Measurements from ENCODE around the gene MBTPS1.

- no peak for TF ChIP-seq PPARA (CRISPR knock-in tag; IDR thresholded peaks at IDR 0.05; ENCODE audit: borderline replicate concordance)
- no peak for TF ChIP-seq PATZ1 (CRISPR knock-in tag; IDR thresholded peaks at IDR 0.05; ENCODE audit: borderline replicate concordance)
- TF ChIP-seq ARNTL (CRISPR knock-in tag; IDR thresholded peaks at IDR 0.05; ENCODE audit: borderline replicate concordance, low read depth), result no peak
- TF ChIP-seq GLIS3 (CRISPR knock-in tag; IDR thresholded peaks at IDR 0.05), result no peak
- no peak for TF ChIP-seq ZFP30 (CRISPR knock-in tag; IDR thresholded peaks at IDR 0.05)
- no peak for TF ChIP-seq ZFP3 (CRISPR knock-in tag; IDR thresholded peaks at IDR 0.05)
- no peak for TF ChIP-seq BACH2 (CRISPR knock-in tag; IDR thresholded peaks at IDR 0.05; ENCODE audit: borderline replicate concordance)
- TF ChIP-seq RARB (CRISPR knock-in tag; IDR thresholded peaks at IDR 0.05), result no peak
- no peak for TF ChIP-seq ZNF8 (CRISPR knock-in tag; IDR thresholded peaks at IDR 0.05)
- TF ChIP-seq CSDC2 (CRISPR knock-in tag; IDR thresholded peaks at IDR 0.05), result no peak
- TF ChIP-seq TCF4 (CRISPR knock-in tag; IDR thresholded peaks at IDR 0.05; ENCODE audit: borderline replicate concordance), result no peak
- TF ChIP-seq ZNF565 (CRISPR knock-in tag; conservative IDR thresholded peaks at IDR 0.05; ENCODE audit: low read depth), result no peak
Measured at GRCh38 chr16:84054271-84054670, 62.5 kb downstream of the MBTPS1 start.
